HG03521 (cell line): ENCODE results near the gene WDR81.

Source experiments
- ATAC-seq: cut with Tn5 transposase; IDR thresholded peaks from one replicate; pipeline ENCODE4 v1.9.1; 2021; ENCODE audit warnings: mild to moderate bottlenecking, moderate library complexity; ENCODE audit not compliant: unreplicated experiment

WDR81 gene

GRCh38 chr17:1776857-1777256 is 52.4 kb downstream of the WDR81 start:
- ATAC-seq: no peak

- ATAC-seq: no peak
Observed at GRCh38 chr17:1779571-1780131, 55.1 kb downstream of the WDR81 start.

GRCh38 chr17:1782171-1782567 is 57.7 kb downstream of the WDR81 start:
- ATAC-seq: no peak

GRCh38 chr17:1783271-1783670 is 58.8 kb downstream of the WDR81 start:
- ATAC-seq: no peak

- ATAC-seq: no peak
Observed at GRCh38 chr17:1783834-1784611, 59.5 kb downstream of the WDR81 start.

DNA sequence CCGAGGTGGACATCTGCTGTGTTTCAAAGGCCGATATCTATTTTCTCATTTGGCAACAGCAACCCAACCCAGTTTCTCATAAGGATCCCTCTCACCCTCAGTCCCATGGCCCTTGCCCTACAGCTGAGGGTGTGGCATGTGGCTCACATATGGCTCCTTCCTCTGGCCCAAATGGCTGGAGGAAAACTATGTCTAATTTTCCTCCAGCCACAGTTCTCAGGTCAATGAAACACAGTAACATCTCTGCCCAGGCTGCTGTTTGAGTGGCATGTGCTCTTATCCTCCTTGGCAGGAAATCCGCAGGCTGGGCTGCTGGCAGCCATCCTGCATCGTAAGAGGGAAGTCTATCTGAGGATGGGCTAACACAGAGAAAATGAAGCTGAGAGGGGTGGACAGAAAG is 61.4 kb downstream of the WDR81 start:
- ATAC-seq: no peak

- ATAC-seq: no peak
Observed at GRCh38 chr17:1786708-1787107, 62.2 kb downstream of the WDR81 start.

DNA sequence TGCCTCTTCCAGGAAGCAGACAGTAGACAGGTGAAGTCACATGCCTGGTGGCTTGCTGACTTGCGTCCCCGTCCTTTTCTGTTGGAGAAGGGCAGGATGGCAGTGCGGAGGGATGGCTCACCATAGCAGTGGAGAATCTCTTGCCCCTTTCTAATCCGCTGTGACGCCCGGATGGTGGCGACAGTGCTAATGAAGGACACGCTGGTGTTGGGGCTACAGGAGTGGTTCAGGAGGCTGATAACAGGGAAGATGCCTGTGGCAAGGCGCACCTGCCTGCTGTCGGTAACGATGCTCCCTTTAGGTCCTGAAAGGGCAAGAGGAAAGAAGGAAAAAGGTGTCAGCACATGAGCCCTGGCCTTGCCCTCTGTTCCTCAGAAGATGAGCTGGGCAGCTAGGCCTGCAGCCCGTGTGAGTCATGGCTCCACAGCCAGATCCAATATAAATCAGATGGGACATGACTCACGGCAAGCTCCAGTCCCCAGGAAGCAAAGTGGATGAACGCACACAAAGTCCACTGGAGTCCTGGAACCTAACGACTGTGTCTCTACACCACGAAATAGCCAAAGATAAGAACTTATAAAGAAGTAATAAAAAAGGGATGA is 62.9 kb downstream of the WDR81 start:
- no peak for ATAC-seq
